Activated CD8-positive, alpha-beta T cell treated with anti-CD3 and anti-CD28 coated beads, Interleukin-2, amount 10 ng/mL, durations not matched to agents 7 days and 5 days (primary cell): ENCODE data around the gene DPAGT1. TPM values are rescaled to one million over a fixed set of nuclear protein-coding genes. Genes with fewer than 3 reads are reported as not detected.

Experiments used
- total RNA-seq, 2 experiments: library from RNA; stranded (reverse); gene quantifications; one replicate each; pipeline ENCODE4 v1.2.3, GENCODE V29; 2021

DPAGT1 gene
- total RNA-seq, 2 experiments from 2014 or later: 52.5 to 57.7 TPM

Other genes starting within 250 kb of the DPAGT1 start
- under 1 TPM; 0.08 to 0.18 TPM for gene CXCR5, start 218.0 kb downstream of the DPAGT1 start, total RNA-seq
- gene BCL9L, start 175.9 kb downstream of the DPAGT1 start, total RNA-seq: 10 to 100 TPM; 70.0 to 70.6 TPM
- not detected for gene UPK2, start 145.6 kb downstream of the DPAGT1 start, total RNA-seq
- not detected for gene FOXR1, start 130.1 kb downstream of the DPAGT1 start, total RNA-seq
- gene CENATAC, start 103.7 kb downstream of the DPAGT1 start, total RNA-seq: 10 to 100 TPM; 39.3 to 41.1 TPM
- 1,000 to 10,000 TPM; 1,115 to 1,170 TPM for gene RPS25, start 83.5 kb downstream of the DPAGT1 start, total RNA-seq
- 10 to 100 TPM; 58.6 to 65.0 TPM for gene TRAPPC4, start 83.1 kb downstream of the DPAGT1 start, total RNA-seq
- 10 to 100 TPM; 22.4 to 26.6 TPM for gene SLC37A4, start 71.0 kb downstream of the DPAGT1 start, total RNA-seq
- gene HYOU1, start 44.6 kb downstream of the DPAGT1 start, total RNA-seq: 100 to 1,000 TPM; 133 to 135 TPM
- gene VPS11, start 34.0 kb downstream of the DPAGT1 start, total RNA-seq: 10 to 100 TPM; 30.8 to 31.6 TPM
- 10 to 100 TPM; 31.0 to 32.5 TPM for gene HMBS, start 17.0 kb downstream of the DPAGT1 start, total RNA-seq
- gene C2CD2L, start 5.5 kb upstream of the DPAGT1 start, total RNA-seq: 10 to 100 TPM; 33.2 to 35.2 TPM
- gene HINFP, start 19.7 kb upstream of the DPAGT1 start, total RNA-seq: 10 to 100 TPM; 36.1 to 40.9 TPM
- gene ABCG4, start 47.2 kb upstream of the DPAGT1 start, total RNA-seq: under 1 TPM in 1 of 2 experiments, not detected in 1; 0.18 TPM
- 10 to 100 TPM; 24.6 to 24.8 TPM for gene NLRX1, start 66.9 kb upstream of the DPAGT1 start, total RNA-seq
- gene NHERF4, start 83.6 kb upstream of the DPAGT1 start, total RNA-seq: under 1 TPM; 0.18 to 0.63 TPM
- gene CBL, start 104.5 kb upstream of the DPAGT1 start, total RNA-seq: 10 to 100 TPM; 43.6 to 43.7 TPM
- gene MCAM, start 215.3 kb upstream of the DPAGT1 start, total RNA-seq: 1 to 10 TPM; 2.9 to 4.4 TPM
- 10 to 100 TPM; 40.5 to 41.8 TPM for gene RNF26, start 232.7 kb upstream of the DPAGT1 start, total RNA-seq
- not detected for gene C1QTNF5, start 239.0 kb upstream of the DPAGT1 start, total RNA-seq
- not detected for gene MFRP, start 244.9 kb upstream of the DPAGT1 start, total RNA-seq